CD4-positive, alpha-beta T cell treated with Interleukin-15 for 4 hours (primary cell): ENCODE measurements around the gene MAML3.

Source experiments
- DNase-seq: peaks from one replicate; pipeline ENCODE4 v3.0.0-alpha.2; 2020; ENCODE audit warnings: low spot score

The MAML3 gene

GRCh38 chr4:139839403-139840031 lies 314.5 kb downstream of the MAML3 start:
- DNase-seq = no peak

GRCh38 chr4:139838811-139839210 lies 315.2 kb downstream of the MAML3 start:
- no peak for DNase-seq

GRCh38 chr4:139834981-139835391 lies 319.0 kb downstream of the MAML3 start:
- DNase-seq = no peak

GRCh38 chr4:139834226-139834662 lies 319.7 kb downstream of the MAML3 start:
- DNase-seq = no peak

- no peak for DNase-seq
Observed at GRCh38 chr4:139833151-139833910, 320.7 kb downstream of the MAML3 start.

- DNase-seq = no peak
Observed at GRCh38 chr4:139828966-139829664, 324.9 kb downstream of the MAML3 start.

GRCh38 chr4:139826426-139826825 lies 327.6 kb downstream of the MAML3 start:
- DNase-seq = no peak

- DNase-seq = no peak
Observed at GRCh38 chr4:139825523-139826014, 328.4 kb downstream of the MAML3 start.

GRCh38 chr4:139824882-139825522 lies 329.0 kb downstream of the MAML3 start:
- DNase-seq = no peak

GRCh38 chr4:139823746-139824145 lies 330.2 kb downstream of the MAML3 start:
- DNase-seq = no peak

- DNase-seq = no peak
Observed at GRCh38 chr4:139823345-139823744, 330.6 kb downstream of the MAML3 start.

- no peak for DNase-seq
Observed at GRCh38 chr4:139822391-139822790, 331.6 kb downstream of the MAML3 start.

GRCh38 chr4:139819082-139819481 lies 334.9 kb downstream of the MAML3 start:
- DNase-seq = no peak

- DNase-seq = no peak
Observed at GRCh38 chr4:139817657-139818452, 336.1 kb downstream of the MAML3 start.

- no peak for DNase-seq
Observed at GRCh38 chr4:139816856-139817255, 337.1 kb downstream of the MAML3 start.

GRCh38 chr4:139815778-139816601 lies 338.0 kb downstream of the MAML3 start:
- DNase-seq = no peak

- no peak for DNase-seq
Observed at GRCh38 chr4:139814323-139815015, 339.5 kb downstream of the MAML3 start.

- no peak for DNase-seq
Observed at GRCh38 chr4:139813881-139814280, 340.1 kb downstream of the MAML3 start.

- no peak for DNase-seq
Observed at GRCh38 chr4:139810710-139811109, 343.3 kb downstream of the MAML3 start.

GRCh38 chr4:139809757-139810140 lies 344.2 kb downstream of the MAML3 start:
- no peak for DNase-seq
